ENCODE results near the gene OR1M1. TPM values are rescaled to one million over a fixed set of nuclear protein-coding genes. Genes with fewer than 3 reads are reported as not detected.

OR1M1 gene
- total RNA-seq, 4 donors from 2014 or later: not detected

DNA sequence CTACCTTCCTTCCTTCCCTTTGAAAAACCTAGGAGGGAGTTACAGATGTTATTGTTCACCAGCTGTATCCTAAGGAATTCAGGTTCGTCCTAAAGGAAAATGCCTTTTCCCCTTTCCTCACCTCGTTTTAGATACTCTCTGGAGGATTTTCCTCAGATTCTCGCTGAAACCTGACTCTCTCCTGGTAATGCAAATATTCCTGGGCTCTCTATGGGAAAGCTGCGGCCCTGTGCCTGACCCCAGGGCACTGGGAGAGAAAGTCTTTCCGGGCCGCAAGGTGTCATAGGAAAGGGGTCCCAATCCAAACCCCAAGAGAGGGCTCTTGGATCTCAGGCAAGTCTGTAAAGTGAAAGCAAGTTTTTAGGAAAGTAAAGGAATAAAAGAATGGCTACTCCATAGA lies 13.1 kb upstream of the OR1M1 start:
- ATAC-seq: no peak
- no peak for DNase-seq
- no peaks in the 10 kb centered on the region for H3K36me3 ChIP-seq
- no peaks in the 10 kb centered on the region for H3K4me1 ChIP-seq
- intact Hi-C loops (cut with DNase I; ENCODE audit: low total_unique reads): no loop called here
- no peak overlapping the region for H3K4me3 ChIP-seq
- no peaks in the 10 kb centered on the region for H3K27me3 ChIP-seq
- H3K27ac ChIP-seq: no peak overlapping the region
- in situ Hi-C loops (cut with MboI; ENCODE audit: low sequenced_read_pairs in 4 of 4): no loop called here
- no peaks in the 10 kb centered on the region for H3K9me3 ChIP-seq
- TF ChIP-seq POLR2A (IDR thresholded peaks at IDR 0.05): no peak
- TF ChIP-seq, protein P1, sequence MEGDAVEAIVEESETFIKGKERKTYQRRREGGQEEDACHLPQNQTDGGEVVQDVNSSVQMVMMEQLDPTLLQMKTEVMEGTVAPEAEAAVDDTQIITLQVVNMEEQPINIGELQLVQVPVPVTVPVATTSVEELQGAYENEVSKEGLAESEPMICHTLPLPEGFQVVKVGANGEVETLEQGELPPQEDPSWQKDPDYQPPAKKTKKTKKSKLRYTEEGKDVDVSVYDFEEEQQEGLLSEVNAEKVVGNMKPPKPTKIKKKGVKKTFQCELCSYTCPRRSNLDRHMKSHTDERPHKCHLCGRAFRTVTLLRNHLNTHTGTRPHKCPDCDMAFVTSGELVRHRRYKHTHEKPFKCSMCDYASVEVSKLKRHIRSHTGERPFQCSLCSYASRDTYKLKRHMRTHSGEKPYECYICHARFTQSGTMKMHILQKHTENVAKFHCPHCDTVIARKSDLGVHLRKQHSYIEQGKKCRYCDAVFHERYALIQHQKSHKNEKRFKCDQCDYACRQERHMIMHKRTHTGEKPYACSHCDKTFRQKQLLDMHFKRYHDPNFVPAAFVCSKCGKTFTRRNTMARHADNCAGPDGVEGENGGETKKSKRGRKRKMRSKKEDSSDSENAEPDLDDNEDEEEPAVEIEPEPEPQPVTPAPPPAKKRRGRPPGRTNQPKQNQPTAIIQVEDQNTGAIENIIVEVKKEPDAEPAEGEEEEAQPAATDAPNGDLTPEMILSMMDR (IDR thresholded peaks at IDR 0.05 in 4 of 5, conservative IDR thresholded peaks at IDR 0.05 in 1 of 5): no peak

DNA sequence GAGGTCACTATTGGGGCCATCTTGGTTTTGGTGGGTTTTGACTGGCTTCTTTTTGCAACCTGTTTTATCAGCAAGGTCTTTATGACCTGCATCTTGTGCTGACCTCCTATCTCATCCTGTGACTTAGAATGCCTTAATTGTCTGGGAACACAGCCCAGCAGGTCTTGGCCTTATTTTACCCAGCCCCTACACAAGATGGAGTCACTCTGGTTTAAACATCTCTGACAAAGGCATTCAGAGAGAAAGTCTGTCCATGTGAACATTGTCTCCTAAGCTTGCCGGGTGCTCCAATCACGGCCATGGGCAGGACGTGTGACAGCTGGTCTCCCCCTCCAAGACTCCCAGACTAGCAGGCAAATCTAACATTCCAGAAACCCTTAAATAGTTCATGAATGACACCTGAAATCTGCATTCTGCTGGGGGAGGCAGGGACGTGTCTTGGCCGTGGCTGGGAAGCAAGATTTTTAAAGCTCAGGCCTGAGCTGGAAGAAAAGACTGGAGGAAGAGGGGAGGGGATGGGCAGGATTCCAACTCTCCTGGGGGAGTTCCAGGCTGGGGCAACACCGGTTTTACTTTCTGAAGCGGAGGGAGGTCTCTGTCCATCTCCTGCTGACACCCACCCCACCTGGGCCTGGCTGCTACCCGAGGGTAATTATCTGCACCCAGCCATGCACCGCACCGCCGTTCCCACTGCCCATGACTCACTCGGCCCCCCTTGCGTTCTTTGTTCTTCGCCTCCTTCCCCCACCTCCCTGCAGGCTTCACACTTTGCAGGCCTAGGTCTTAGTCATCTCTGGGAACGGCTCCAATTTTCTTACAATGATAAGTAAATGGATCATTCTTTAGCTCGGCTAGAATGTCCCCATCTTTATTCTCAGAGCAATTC lies 11.6 kb upstream of the OR1M1 start:
- ATAC-seq (no peak), DNase-seq (no peak)
- Histone ChIP-seq H3K4me3 (no peak overlapping the region), H3K36me3 (no peaks in the 10 kb centered on the region), H3K27ac (no peak overlapping the region), H3K27me3 (no peaks in the 10 kb centered on the region), H3K4me1 (no peaks in the 10 kb centered on the region), H3K9me3 (no peaks in the 10 kb centered on the region)
- TF ChIP-seq, protein P1 (IDR thresholded peaks at IDR 0.05 in 4 of 5, conservative IDR thresholded peaks at IDR 0.05 in 1 of 5): no peak
- no peak for TF ChIP-seq POLR2A (IDR thresholded peaks at IDR 0.05)
- intact Hi-C loops (cut with DNase I; ENCODE audit: low total_unique reads): no loop called here
- in situ Hi-C loops (cut with MboI; ENCODE audit: low sequenced_read_pairs in 4 of 4): loop anchor here in 1 of 4 donors (25.0 kb wide), 1 partner anchor 413 kb away; no protein-coding TSS in a partner anchor

- H3K36me3 ChIP-seq: no peaks in the 10 kb centered on the region
- H3K27me3 ChIP-seq: no peaks in the 10 kb centered on the region
- no peak for ATAC-seq
- no peak for DNase-seq
- in situ Hi-C loops (cut with MboI; ENCODE audit: low sequenced_read_pairs in 4 of 4): loop anchor here in 1 of 4 donors (25.0 kb wide), 1 partner anchor 415 kb away; no protein-coding TSS in a partner anchor
- H3K4me3 ChIP-seq: no peak overlapping the region
- H3K27ac ChIP-seq: no peak overlapping the region
- no peaks in the 10 kb centered on the region for H3K4me1 ChIP-seq
- TF ChIP-seq POLR2A (IDR thresholded peaks at IDR 0.05): no peak
- TF ChIP-seq, protein P1 (IDR thresholded peaks at IDR 0.05 in 4 of 5, conservative IDR thresholded peaks at IDR 0.05 in 1 of 5): no peak
- intact Hi-C loops (cut with DNase I; ENCODE audit: low total_unique reads): no loop called here
- no peaks in the 10 kb centered on the region for H3K9me3 ChIP-seq
These were observed 10.0 kb upstream of the OR1M1 start for GRCh38 chr19:9076901-9077300.

- H3K4me1 ChIP-seq: no peaks in the 10 kb centered on the region
- H3K27me3 ChIP-seq: no peaks in the 10 kb centered on the region
- no peak for ATAC-seq
- intact Hi-C loops (cut with DNase I; ENCODE audit: low total_unique reads) (no loop called here), in situ Hi-C loops (cut with MboI; ENCODE audit: low sequenced_read_pairs in 4 of 4) (loop anchor here in 1 of 4 donors (25.0 kb wide), 1 partner anchor 416 kb away; no protein-coding TSS in a partner anchor)
- DNase-seq: no peak
- H3K4me3 ChIP-seq: no peak overlapping the region
- TF ChIP-seq, protein P1 (IDR thresholded peaks at IDR 0.05 in 4 of 5, conservative IDR thresholded peaks at IDR 0.05 in 1 of 5): no peak
- no peak for TF ChIP-seq POLR2A (IDR thresholded peaks at IDR 0.05)
- no peak overlapping the region for H3K27ac ChIP-seq
- H3K36me3 ChIP-seq: no peaks in the 10 kb centered on the region
- no peaks in the 10 kb centered on the region for H3K9me3 ChIP-seq
These were observed 8.2 kb upstream of the OR1M1 start for GRCh38 chr19:9078651-9079050.
